Liver (tissue), 9 donors: ENCODE measurements around the gene HTR5A. TPM values are rescaled to one million over a fixed set of nuclear protein-coding genes. Genes with fewer than 3 reads are reported as not detected.

ENCODE experiments used
- DNase-seq: peaks from one replicate; pipeline ENCODE4 v3.0.0-alpha.2; 2017; ENCODE audit warnings: low spot score
- H3K27ac ChIP-seq, 2 donors: one replicate each; pipeline ENCODE4 v1.7.0; 2013; ENCODE audit warnings: inconsistent platforms in 2 of 2, low read length in 2 of 2, control low read depth in 1 of 2, low read depth in 1 of 2, mild to moderate bottlenecking in 1 of 2
- H3K27me3 ChIP-seq, 4 donors: one replicate each; pipeline versions ENCODE4 v1.6.1 to v1.7.0; 2013; ENCODE audit warnings: low read length in 3 of 4, inconsistent platforms in 1 of 4, mild to moderate bottlenecking in 1 of 4, moderate library complexity in 1 of 4; ENCODE audit not compliant: control insufficient read depth in 4 of 4, insufficient read depth in 4 of 4
- H3K36me3 ChIP-seq, 4 donors: one replicate each; pipeline versions ENCODE4 v1.6.1 to v1.7.0; 2013; ENCODE audit warnings: low read length in 3 of 4, mild to moderate bottlenecking in 3 of 4, low read depth in 1 of 4, moderate library complexity in 1 of 4; ENCODE audit not compliant: control insufficient read depth in 4 of 4, insufficient read depth in 3 of 4
- H3K4me1 ChIP-seq, 4 donors: one replicate each; pipeline versions ENCODE4 v1.6.1 to v1.7.0; 2013; ENCODE audit warnings: low read length in 3 of 4, mild to moderate bottlenecking in 3 of 4, moderate library complexity in 1 of 4; ENCODE audit not compliant: control insufficient read depth in 4 of 4, insufficient read depth in 4 of 4
- H3K4me3 ChIP-seq, 3 donors: one replicate each; pipeline versions ENCODE4 v1.6.1 to v1.7.0; 2013; ENCODE audit warnings: low read length in 3 of 3, control low read depth in 1 of 3, low read depth in 1 of 3, mild to moderate bottlenecking in 1 of 3
- H3K9ac ChIP-seq, 2 donors: one replicate each; pipeline ENCODE4 v1.7.0; 2013; ENCODE audit warnings: low read length in 2 of 2, mild to moderate bottlenecking in 2 of 2, moderate library complexity in 2 of 2, control low read depth in 1 of 2, low read depth in 1 of 2
- H3K9me3 ChIP-seq, 4 donors: one replicate each; pipeline versions ENCODE4 v1.6.1 to v1.7.0; 2013; ENCODE audit warnings: low read length in 3 of 4; ENCODE audit not compliant: control insufficient read depth in 4 of 4
- ATF3 ChIP-seq: IDR thresholded peaks from 2 replicates; pipeline ENCODE4 v1.6.1; 2016; ENCODE audit warnings: antibody characterized with exemption
- CTCF ChIP-seq: fragments of 150-350 bp; IDR thresholded peaks from 2 replicates; pipeline ENCODE4 v1.5.1; 2017; ENCODE audit warnings: improper control_type of control experiment, low read depth, low read length; ENCODE audit not compliant: missing input control
- EGR1 ChIP-seq, 2 donors: IDR thresholded peaks; 2 replicates each; pipeline ENCODE4 v1.6.1; 2016 to 2018; ENCODE audit warnings: antibody characterized with exemption in 2 of 2, low read depth in 2 of 2
- FOXA1 ChIP-seq: IDR thresholded peaks from 2 replicates; pipeline ENCODE4 v1.6.1; 2016; ENCODE audit warnings: antibody characterized with exemption
- FOXA2 ChIP-seq: IDR thresholded peaks from 2 replicates; pipeline ENCODE4 v1.6.1; 2016; ENCODE audit warnings: antibody characterized with exemption
- GABPA ChIP-seq, 2 donors: IDR thresholded peaks in 1 of 2; conservative IDR thresholded peaks in 1 of 2; 2 replicates each; pipeline ENCODE4 v1.6.1; 2016; ENCODE audit warnings: antibody characterized with exemption in 2 of 2, mild to moderate bottlenecking in 1 of 2, moderate library complexity in 1 of 2
- HNF4A ChIP-seq, 2 donors: conservative IDR thresholded peaks; 2 replicates each; pipeline ENCODE4 v1.6.1; 2016; ENCODE audit warnings: antibody characterized with exemption in 2 of 2, mild to moderate bottlenecking in 2 of 2
- HNF4G ChIP-seq: IDR thresholded peaks from 2 replicates; pipeline ENCODE4 v1.6.1; 2016; ENCODE audit warnings: antibody characterized with exemption
- JUND ChIP-seq, 2 donors: IDR thresholded peaks; 2 replicates each; pipeline ENCODE4 v1.6.1; 2016; ENCODE audit warnings: antibody characterized with exemption in 2 of 2
- MAX ChIP-seq: IDR thresholded peaks from 2 replicates; pipeline ENCODE4 v1.6.1; 2016; ENCODE audit warnings: antibody characterized with exemption
- NR2F2 ChIP-seq: IDR thresholded peaks from 2 replicates; pipeline ENCODE4 v1.6.1; 2016; ENCODE audit warnings: antibody characterized with exemption
- RAD21 ChIP-seq, 2 donors: IDR thresholded peaks; 2 replicates each; pipeline ENCODE4 v1.6.1; 2016; ENCODE audit warnings: antibody characterized with exemption in 2 of 2, mild to moderate bottlenecking in 2 of 2
- RXRA ChIP-seq, 2 donors: IDR thresholded peaks; 2 replicates each; pipeline ENCODE4 v1.6.1; 2017 to 2018; ENCODE audit warnings: antibody characterized with exemption in 2 of 2, mild to moderate bottlenecking in 1 of 2
- SP1 ChIP-seq: IDR thresholded peaks from 2 replicates; pipeline ENCODE4 v1.6.1; 2018; ENCODE audit warnings: antibody characterized with exemption, mild to moderate bottlenecking
- WGBS: extraction: QIAGEN DNeasy Blood & Tissue Kit; methylation state at CpG from one replicate; pipeline ENCODE4 v1.1.7; 2013; 5-methylcytosine and 5-hydroxymethylcytosine counted together
- polyA plus RNA-seq, 2 donors: library from polyadenylated mRNA; stranded (reverse) in 1 of 2; unstranded in 1 of 2; fragments of 200-250 nt in 1 of 2; fragments of >200 nt in 1 of 2; fragmentation: Nextera tagmentation in 1 of 2; extraction: Ambion mirVana in 1 of 2; gene quantifications; one replicate each; pipeline versions ENCODE4 v1.2.1 to v1.2.3, GENCODE V29; 2013 to 2015
- total RNA-seq, 2 donors: library from RNA; depleted of rRNA; stranded (reverse); fragments of >200 nt; gene quantifications; one replicate each; pipeline ENCODE4 v1.2.3, GENCODE V29; 2014
- TF ChIP-seq, protein P1 (sequence below): IDR thresholded peaks from 2 replicates; pipeline ENCODE4 v1.6.1; 2016; ENCODE audit warnings: antibody characterized with exemption
- TF ChIP-seq, protein P2 (sequence below): IDR thresholded peaks from 2 replicates; pipeline ENCODE4 v1.6.1; 2016; ENCODE audit warnings: antibody characterized with exemption, mild to moderate bottlenecking
- donor health status: healthy.
- donor health status: healthy.
- donor health status: healthy.
- donor health status: healthy.
- donor health status: healthy.

Gene HTR5A
- total and polyA plus RNA-seq, 4 donors: not detected

- H3K9ac ChIP-seq: no peak overlapping the region
- TF ChIP-seq HNF4G (no peak), CTCF (no peak), ATF3 (no peak), EGR1 (IDR thresholded peaks at IDR 0.05; ENCODE audit: low read depth in 2 of 2) (no peak), MAX (no peak), HNF4A (conservative IDR thresholded peaks at IDR 0.05) (no peak), GABPA (IDR thresholded peaks at IDR 0.05 in 1 of 2, conservative IDR thresholded peaks at IDR 0.05 in 1 of 2) (no peak), RAD21 (IDR thresholded peaks at IDR 0.05) (no peak), NR2F2 (no peak), FOXA2 (no peak), JUND (IDR thresholded peaks at IDR 0.05) (no peak), SP1 (no peak)
- TF ChIP-seq, protein P1, sequence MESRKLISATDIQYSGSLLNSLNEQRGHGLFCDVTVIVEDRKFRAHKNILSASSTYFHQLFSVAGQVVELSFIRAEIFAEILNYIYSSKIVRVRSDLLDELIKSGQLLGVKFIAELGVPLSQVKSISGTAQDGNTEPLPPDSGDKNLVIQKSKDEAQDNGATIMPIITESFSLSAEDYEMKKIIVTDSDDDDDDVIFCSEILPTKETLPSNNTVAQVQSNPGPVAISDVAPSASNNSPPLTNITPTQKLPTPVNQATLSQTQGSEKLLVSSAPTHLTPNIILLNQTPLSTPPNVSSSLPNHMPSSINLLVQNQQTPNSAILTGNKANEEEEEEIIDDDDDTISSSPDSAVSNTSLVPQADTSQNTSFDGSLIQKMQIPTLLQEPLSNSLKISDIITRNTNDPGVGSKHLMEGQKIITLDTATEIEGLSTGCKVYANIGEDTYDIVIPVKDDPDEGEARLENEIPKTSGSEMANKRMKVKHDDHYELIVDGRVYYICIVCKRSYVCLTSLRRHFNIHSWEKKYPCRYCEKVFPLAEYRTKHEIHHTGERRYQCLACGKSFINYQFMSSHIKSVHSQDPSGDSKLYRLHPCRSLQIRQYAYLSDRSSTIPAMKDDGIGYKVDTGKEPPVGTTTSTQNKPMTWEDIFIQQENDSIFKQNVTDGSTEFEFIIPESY: no peak
- no peak for DNase-seq
- no peaks in the 10 kb centered on the region for H3K9me3 ChIP-seq
- H3K27me3 ChIP-seq: peaks cover 0 to 3% (median 0%) of the 10 kb centered on the region in 4 donors
- no peaks in the 10 kb centered on the region for H3K4me1 ChIP-seq
- no peak overlapping the region for H3K27ac ChIP-seq
- no peak overlapping the region for H3K4me3 ChIP-seq
- WGBS: 73% methylated on average over 7 of the region's 7 CpGs
- no peaks in the 10 kb centered on the region for H3K36me3 ChIP-seq
Observed at GRCh38 chr7:155021699-155022145, 48.4 kb upstream of the HTR5A start.

- no peaks in the 10 kb centered on the region for H3K9me3 ChIP-seq
- H3K4me1 ChIP-seq: no peaks in the 10 kb centered on the region
- no peak overlapping the region for H3K27ac ChIP-seq
- no peak for DNase-seq
- WGBS: 94% methylated on average over 1 of the region's 1 CpG
- H3K36me3 ChIP-seq: no peaks in the 10 kb centered on the region
- H3K27me3 ChIP-seq: peaks cover 0 to 5% (median 0%) of the 10 kb centered on the region in 4 donors
- H3K9ac ChIP-seq: no peak overlapping the region
- H3K4me3 ChIP-seq: no peak overlapping the region
- TF ChIP-seq MAX (no peak), HNF4A (conservative IDR thresholded peaks at IDR 0.05) (no peak), SP1 (no peak), RXRA (IDR thresholded peaks at IDR 0.05) (no peak), CTCF (no peak), EGR1 (IDR thresholded peaks at IDR 0.05; ENCODE audit: low read depth in 2 of 2) (no peak), ATF3 (no peak), FOXA1 (no peak), HNF4G (no peak), JUND (IDR thresholded peaks at IDR 0.05) (no peak), RAD21 (IDR thresholded peaks at IDR 0.05) (no peak), FOXA2 (no peak), GABPA (IDR thresholded peaks at IDR 0.05 in 1 of 2, conservative IDR thresholded peaks at IDR 0.05 in 1 of 2) (no peak)
- TF ChIP-seq, protein P2, sequence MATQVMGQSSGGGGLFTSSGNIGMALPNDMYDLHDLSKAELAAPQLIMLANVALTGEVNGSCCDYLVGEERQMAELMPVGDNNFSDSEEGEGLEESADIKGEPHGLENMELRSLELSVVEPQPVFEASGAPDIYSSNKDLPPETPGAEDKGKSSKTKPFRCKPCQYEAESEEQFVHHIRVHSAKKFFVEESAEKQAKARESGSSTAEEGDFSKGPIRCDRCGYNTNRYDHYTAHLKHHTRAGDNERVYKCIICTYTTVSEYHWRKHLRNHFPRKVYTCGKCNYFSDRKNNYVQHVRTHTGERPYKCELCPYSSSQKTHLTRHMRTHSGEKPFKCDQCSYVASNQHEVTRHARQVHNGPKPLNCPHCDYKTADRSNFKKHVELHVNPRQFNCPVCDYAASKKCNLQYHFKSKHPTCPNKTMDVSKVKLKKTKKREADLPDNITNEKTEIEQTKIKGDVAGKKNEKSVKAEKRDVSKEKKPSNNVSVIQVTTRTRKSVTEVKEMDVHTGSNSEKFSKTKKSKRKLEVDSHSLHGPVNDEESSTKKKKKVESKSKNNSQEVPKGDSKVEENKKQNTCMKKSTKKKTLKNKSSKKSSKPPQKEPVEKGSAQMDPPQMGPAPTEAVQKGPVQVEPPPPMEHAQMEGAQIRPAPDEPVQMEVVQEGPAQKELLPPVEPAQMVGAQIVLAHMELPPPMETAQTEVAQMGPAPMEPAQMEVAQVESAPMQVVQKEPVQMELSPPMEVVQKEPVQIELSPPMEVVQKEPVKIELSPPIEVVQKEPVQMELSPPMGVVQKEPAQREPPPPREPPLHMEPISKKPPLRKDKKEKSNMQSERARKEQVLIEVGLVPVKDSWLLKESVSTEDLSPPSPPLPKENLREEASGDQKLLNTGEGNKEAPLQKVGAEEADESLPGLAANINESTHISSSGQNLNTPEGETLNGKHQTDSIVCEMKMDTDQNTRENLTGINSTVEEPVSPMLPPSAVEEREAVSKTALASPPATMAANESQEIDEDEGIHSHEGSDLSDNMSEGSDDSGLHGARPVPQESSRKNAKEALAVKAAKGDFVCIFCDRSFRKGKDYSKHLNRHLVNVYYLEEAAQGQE: no peak
- TF ChIP-seq, protein P1: no peak
Observed at GRCh38 chr7:155027879-155028278, 42.2 kb upstream of the HTR5A start.
